Stimulated activated CD4-positive, alpha-beta T cell treated with anti-CD3 and anti-CD28 coated beads, TNF-alpha, amount 100 ng/mL, for 48 hours (primary cell): ENCODE data around the gene CDH13.

Experiments
- DNase-seq, 3 donors: peaks; one replicate each; pipeline ENCODE4 v3.0.0-alpha.2; 2020; ENCODE audit warnings: low read depth in 3 of 3

The CDH13 gene

GRCh38 chr16:83345846-83346640 lies 719.3 kb downstream of the CDH13 start:
- DNase-seq, result no peak

DNA sequence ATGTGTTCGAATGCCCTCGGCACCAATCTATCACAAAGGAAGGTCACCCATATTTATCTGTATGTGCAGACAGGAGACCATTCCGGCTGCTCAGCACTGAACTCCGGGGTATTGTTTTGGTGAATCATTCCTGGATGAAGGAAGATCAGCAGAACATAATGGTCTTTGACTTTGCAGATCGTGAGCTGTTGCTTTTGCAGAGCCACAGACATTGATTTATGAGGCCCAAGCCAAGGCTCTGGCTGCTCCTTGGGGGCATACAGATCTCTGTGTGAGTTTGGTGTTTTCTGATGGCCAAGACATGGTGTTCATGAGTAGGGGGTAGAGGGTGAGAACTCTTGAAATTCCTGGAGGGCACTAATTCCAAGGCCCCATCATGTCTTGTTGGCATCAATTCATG lies 722.2 kb downstream of the CDH13 start:
- DNase-seq, result no peak

- no peak for DNase-seq
Measured at GRCh38 chr16:83350481-83350880, 723.7 kb downstream of the CDH13 start.

GRCh38 chr16:83351846-83352245 lies 725.1 kb downstream of the CDH13 start:
- no peak for DNase-seq

- no peak for DNase-seq
Measured at GRCh38 chr16:83353241-83353640, 726.5 kb downstream of the CDH13 start.

DNA sequence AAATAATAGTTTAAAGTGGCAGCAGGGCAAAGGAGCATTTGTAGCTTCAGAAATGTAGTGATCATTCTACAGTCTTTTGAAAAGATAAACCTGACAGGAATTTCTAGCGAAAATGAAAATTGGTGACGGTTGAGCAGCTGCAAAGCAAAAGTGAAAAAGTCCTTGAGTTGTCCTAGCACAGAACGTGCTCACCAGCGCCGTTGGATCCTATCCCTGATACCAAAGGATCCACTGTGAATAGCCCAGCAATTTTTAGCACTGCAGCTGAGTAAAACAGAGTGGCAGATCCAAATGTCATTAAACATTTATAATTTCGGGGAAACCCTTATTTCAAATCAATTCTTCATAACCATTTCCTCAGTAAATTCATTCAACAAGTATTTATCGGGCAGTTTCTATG lies 727.2 kb downstream of the CDH13 start:
- DNase-seq, result no peak

GRCh38 chr16:83355570-83356218 lies 728.9 kb downstream of the CDH13 start:
- DNase-seq, result no peak

DNA sequence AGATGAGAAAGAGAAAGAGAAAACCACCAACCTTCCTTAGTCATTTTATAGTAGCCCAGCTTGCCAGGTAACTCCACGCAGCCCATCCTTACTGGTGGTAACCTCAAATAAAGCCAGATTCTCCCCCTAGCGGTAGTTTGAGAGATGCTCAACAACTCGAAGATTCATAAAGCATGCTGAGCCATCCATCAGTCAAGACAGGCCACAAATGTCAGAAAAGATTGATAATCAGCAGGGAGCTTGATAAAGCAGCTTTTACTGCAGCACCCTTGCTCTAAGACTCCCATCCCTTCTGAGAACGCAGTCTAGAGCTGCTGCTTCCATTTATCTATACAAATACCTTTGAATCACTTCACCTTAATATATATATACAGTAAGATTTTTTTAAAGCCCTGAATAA lies 729.5 kb downstream of the CDH13 start:
- no peak for DNase-seq

- DNase-seq, result no peak
Measured at GRCh38 chr16:83356986-83357385, 730.2 kb downstream of the CDH13 start.

DNA sequence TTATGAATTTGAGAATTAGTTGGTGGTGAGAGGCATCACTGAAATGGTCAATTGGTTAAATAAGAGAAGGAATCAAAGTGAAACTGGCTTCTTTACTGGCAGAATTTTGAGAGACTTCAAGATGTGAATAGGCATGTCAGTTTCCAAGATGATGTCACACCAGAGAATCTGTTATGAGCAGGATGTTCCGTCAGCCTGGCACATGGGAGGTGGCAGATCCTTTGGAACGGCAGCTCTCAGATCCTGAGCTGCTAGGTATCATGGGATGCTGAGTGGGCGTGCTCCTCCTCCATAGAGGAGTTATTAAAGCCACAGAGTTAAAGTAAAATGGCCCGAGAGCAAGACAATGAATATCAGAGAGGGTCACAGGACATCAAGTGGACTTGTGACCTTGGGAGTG lies 736.8 kb downstream of the CDH13 start:
- DNase-seq, result no peak

DNA sequence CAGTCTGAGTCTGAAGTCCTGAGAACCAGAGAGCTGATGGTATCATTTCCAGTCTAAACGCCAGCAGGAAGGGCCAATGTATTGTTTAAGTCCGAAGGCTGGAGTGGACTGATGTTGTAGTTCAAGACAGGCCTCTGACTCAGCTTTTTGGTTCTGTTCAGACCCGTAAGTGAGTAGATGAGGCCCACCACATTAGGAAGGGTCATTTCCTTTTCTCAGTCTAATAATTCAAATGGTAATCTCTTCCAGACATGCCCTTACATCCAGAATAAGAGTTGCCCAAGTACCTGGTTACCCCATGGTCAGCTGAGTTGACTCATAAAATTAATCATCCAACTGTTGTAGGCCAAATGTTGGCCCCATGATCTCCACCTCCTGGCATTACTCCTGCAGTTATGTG lies 738.4 kb downstream of the CDH13 start:
- DNase-seq, result no peak

DNA sequence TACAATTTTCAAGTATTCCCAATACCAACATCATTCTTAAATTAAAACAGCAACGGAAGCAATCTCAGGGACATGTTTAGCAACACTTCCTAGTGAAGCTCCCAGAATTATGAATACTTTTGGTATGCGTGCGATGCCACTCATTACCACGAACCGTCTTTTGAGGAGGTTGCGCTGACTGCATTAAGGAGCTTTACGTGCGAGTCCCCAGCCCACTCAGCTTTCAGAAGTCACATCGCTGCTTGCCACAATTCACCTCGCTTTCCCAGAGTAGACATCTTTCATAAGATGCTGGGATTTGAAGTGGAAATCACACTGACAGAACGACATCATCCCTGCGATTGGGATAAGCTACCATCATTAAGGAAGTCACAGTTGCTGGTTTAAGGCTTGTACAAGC lies 739.5 kb downstream of the CDH13 start:
- no peak for DNase-seq

GRCh38 chr16:83374979-83375378 lies 748.2 kb downstream of the CDH13 start:
- DNase-seq, result no peak

DNA sequence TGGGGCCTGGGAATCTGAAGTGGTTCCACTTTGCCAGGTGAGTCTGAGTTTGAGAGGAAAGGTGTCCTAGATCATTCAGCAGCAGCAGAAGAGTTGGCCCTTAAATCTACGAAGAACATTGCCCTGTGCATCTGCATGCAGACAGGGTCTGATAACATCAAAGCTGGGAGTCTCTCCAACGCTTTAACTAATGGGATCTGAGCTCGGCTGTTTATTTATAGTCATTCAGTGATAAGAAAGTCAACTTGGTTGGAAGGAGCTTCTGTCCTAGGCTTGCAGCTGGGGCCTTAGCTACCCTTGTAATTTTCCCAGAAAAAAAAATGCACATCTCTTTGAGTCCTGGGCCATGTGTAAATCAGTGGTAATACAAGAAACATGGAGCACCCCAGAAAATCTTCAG lies 763.0 kb downstream of the CDH13 start:
- no peak for DNase-seq

- DNase-seq, result no peak
Measured at GRCh38 chr16:83390759-83391158, 764.0 kb downstream of the CDH13 start.

DNA sequence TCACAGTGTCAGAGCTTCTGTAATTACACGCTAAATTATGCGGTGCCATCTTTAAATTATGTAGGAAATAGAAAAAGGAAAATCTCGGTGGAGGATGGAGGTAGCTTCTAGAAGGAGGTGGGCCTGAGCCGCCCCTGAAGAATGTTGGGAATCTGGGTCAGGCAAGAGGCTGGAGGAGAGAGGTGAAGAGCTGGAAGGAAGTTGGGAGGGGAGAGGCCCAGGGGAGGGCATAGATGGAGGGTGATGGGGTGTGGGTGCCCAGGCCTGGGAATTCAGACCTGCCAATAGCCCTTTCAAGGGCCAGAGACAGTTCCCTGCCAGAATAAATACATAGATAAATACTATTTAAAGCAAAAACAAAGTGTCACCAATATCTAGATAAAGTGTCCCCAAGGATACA lies 766.0 kb downstream of the CDH13 start:
- no peak for DNase-seq

DNA sequence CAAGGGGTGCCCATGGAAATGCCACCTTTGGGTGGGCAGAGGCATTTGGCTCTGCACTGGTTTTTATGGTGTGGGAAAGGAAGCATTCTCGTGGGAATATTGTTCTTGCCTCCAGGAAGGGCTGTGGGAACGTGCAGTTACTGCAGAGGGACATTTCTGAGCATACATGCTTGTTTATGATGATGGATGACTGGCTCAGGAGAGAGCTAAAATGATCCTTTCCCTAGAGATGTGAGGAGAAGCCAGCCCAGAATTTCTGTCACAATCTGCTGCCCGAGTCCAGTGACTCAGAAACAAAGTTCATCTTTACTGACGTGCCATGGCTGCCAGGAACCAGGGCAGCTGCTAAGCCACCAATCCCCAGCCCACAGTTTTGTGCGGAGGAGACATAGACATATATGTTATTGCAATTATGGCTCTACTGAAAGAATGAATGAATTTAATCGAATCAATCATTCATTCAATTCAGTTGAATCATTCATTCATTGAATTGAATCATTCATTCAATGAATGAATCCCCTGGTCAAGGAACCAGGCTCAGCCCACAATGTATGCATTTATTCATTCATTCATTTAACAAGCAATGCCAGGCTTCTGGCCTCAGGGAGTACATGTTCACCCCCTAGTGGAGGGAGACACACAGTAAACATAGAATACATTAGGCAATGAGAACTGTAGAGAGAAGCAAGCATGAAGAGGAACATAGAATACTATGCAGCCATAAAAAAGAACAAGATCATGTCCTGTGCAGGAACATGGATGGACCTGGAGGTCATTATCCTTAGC lies 766.6 kb downstream of the CDH13 start:
- no peak for DNase-seq

DNA sequence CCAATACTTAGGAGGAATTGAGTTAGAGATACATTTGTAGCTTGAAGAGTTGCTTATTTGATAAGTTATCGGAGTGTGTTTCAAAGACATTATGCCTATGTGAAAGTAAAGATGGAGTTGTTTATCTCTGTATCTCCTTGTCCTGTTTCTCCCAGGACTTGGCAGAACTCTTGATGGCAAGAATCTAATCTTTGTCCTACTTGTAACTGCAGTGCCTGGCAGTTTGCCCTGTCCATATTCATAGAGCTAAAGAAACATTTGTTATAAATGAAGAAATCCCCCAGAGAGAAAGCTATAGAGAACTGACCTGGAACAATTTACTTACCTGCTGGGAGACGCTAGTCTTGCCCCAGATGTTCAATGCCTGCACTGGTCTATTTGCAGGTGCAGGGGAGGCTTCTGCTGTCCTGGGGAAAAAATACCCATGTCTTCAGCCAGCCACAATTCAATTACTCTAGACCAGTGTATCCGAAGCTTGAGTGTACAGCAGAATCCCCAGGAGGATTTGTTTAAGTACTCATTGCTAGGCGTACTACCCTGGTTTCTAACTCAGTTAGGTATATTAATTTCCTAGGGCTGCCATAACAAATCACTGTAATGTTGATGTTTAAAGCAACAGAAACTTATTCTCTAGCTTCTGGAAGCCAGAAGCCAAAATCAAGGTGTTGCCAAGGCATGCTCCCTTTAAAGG lies 771.0 kb downstream of the CDH13 start:
- DNase-seq, result no peak

DNA sequence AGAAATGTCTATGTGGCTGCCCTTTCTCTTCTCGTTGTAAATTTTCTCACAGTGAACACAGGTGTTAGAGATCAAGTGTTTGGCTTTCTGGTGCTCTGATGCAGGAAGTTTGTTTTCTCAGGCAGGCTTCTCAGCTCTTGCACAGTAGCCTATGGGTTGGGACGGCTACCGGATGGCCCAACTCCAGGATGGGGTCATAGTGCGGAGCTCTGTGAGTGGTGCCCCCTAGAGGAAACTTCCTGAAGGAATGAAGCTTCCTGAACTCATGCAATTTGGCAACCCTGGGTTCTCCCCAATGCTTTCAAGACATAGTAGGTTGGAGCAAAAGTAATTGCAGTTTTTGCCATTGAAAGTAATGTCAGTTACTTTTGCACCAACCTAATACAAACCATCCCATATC lies 773.5 kb downstream of the CDH13 start:
- DNase-seq, result no peak

DNA sequence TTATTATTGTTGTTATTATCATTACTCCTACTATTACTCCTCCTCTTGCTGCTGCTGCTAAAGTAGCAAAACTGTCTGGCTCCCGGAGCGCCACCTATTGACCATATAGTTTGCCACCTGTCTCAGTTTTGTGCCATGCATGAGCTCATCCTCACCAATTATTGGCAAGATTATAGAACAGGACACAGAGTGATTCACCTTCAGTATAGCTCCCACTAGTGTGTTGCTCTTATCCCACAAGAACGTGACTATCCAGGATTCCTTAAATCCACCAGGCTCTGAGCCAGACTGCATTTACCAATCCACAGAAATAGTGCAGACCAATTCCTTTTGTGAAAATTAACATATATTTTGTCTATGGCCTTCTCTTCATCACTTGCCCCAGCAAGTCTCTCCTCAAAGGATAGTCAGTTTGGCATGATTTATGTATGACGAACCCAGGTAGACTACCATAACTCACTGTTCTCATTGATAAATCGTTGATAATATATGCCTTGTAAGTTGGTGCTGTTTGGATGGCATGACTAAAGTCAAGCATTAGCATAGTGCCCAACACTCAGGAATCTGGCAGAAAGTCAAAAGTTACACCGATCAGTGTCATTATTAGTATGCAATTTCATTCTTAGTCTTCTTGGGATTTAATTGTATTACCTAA lies 775.5 kb downstream of the CDH13 start:
- DNase-seq, result no peak

- DNase-seq, result no peak
Measured at GRCh38 chr16:83402967-83403366, 776.2 kb downstream of the CDH13 start.

DNA sequence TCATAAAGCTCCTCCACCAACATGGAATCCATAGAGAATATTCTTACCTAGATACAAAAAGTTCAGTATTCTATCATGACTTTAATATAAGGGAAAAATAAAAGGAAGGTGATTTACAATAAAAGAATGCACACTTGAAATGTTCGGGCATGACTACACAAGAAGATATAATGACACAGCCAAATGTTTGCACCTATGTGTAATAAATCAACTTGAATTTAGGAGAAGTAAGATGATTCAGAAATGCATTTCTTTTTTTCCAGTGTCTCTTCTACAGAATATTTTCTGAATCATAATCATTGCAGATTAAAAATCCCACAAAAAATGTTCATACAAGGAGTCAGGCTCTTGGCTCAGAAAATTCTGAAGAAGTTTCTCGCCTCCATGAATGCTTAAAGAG lies 777.0 kb downstream of the CDH13 start:
- no peak for DNase-seq
